Measurements from ENCODE around the gene KCNIP3.
A peak's percentile ranks its signal among the peaks of the same experiment; 100 is the strongest.
"Not testable (repeated sequence)": the region's sequence is repeated elsewhere in the genome, so short reads cannot be mapped to it uniquely, and the experiment has no call there.

KCNIP3 gene

GRCh38 chr2:95415561-95415960, 118.4 kb downstream of the KCNIP3 start:
- ATAC-seq = not testable (repeated sequence)

GRCh38 chr2:95427196-95427867, 130.2 kb downstream of the KCNIP3 start:
- ATAC-seq = not testable (repeated sequence)

- not testable (repeated sequence) for ATAC-seq
Measured at GRCh38 chr2:95429748-95430467, 132.8 kb downstream of the KCNIP3 start.

GRCh38 chr2:95433373-95433772, 136.2 kb downstream of the KCNIP3 start:
- ATAC-seq = peak; percentile 28

DNA sequence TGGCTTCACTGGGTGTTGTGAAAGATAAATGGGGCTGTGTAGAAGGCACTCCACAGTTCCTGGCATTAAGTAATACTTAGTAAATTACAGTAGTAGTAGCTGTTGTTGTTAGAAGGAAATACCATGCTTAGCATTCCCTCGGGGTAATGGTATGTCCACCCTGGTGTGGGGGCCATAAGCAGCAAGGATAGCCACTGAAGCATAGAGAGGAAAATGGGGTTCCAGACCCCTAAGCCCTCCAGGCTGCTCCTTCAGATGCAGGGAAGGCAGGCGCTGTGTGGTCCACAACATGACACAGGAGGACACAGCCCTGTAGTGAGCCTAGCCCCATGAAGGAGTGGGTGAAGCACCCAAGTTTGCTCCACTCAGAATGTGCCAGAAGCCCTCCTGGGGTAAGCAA, 136.8 kb downstream of the KCNIP3 start:
- not testable (repeated sequence) for ATAC-seq

GRCh38 chr2:95434507-95435076, 137.4 kb downstream of the KCNIP3 start:
- ATAC-seq = peak; percentile 95

DNA sequence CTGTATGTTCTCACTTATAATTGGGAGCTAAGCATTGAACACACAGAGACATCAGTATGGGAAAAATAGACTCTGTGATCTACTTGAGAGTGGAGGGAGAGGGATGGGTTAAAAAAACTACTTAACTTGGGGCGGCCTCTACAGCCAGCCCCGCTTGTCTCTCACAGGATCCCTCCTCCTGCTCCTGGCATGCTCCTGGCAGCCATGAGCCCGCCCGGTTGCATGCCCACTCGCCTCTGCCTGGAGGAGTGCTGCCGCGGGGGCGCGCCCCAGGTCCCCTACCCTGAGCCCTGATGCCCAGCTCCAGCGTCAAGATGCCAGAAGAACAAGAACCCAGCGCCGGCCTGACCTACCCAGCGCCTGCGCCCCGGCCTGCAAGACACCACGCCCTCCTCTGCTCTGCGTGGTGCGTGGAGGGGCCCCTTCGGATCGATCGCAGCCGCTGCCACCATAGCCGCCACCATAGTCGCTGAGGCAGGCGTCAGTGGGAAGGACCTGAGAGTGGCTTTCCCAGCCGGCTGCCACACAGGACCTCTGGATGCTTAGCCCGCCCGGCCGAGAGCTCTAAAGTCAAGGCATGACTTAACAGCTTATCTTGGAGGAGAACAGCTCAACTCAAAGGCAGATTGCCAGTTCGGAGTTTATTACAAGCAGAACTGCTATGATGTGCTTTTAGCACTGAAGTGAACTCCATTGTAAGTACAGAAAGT, 138.2 kb downstream of the KCNIP3 start:
- ATAC-seq = peak; percentile 38
